A549 treated with dexamethasone at 1 μM for 4 hours (cell line): ENCODE data around the gene RASL12. TPM values are rescaled to one million over a fixed set of nuclear protein-coding genes. Genes with fewer than 3 reads are reported as not detected.

ENCODE experiments used
- total RNA-seq: library from RNA; stranded (reverse); fragments of 200-300 nt; extraction: Qiagen RNA extraction; gene quantifications from 5 replicates; pipeline ENCODE4 v1.2.3, GENCODE V29; 2022

Gene RASL12
- total RNA-seq = 0.08 to 0.17 TPM (median 0.14 TPM) in 4 of 5 replicates, not detected in the other

DNA sequence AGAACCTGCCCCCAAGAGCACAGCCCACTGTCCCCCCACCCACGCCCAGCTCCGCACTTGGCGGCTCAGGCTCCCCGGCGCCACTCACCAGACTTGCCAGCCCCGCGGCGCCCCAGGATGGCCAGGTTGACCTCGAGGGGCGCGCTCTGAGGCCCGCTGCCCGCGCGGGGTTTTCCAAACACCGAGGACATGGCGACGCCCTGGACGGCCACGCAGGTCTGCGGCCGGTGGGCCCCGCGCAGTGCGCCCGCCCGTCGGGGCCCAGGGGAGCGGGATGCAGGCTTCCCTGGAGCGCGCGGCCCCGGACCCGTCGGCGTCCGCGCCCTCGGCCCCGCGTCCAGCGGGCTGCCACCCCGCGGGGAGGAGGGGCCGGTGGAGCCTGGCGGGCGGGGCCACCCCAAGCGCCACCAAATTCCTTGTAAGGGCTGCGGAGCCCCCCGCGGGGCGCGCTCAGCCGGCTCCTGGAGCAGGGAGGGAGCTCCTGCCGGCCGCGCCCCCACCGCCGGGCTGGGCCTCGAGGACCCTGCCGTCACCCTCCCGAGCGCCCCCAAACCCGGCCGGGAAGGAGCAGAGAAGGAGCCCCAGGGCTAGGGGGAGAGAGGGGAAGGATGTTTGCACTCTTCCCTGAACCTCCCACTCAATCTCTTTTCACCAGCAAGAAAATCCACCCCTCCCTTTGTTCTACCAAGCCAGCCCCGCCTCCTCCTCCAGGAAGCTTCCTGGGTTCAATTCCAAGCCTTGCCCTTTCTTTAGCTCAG is at the start of gene RASL12:
Gene RASL12 (minus strand): TSS at position 347 of the 758 bp plus-strand sequence. CDS start 156 bp downstream, at position 191.

GRCh38 chr15:65115086-65115485 is 47.3 kb upstream of the RASL12 start, which contains the start of gene UBAP1L:
TSS of gene UBAP1L (minus strand) at chr15:65115200. CDS start at chr15:65106215, 8,985 bp downstream.

GRCh38 chr15:65076486-65077290 is 8.9 kb upstream of the RASL12 start, which contains the start of gene KBTBD13:
TSS of gene KBTBD13 (plus strand) at chr15:65076746. CDS start at chr15:65076816, 70 bp downstream.

GRCh38 chr15:65044724-65045481 is 22.9 kb downstream of the RASL12 start, which contains the start of gene SLC51B:
TSS of gene SLC51B (plus strand) at chr15:65045387. CDS start at chr15:65050005, 4,618 bp downstream.

GRCh38 chr15:65028921-65029735 is 38.7 kb downstream of the RASL12 start, which contains the start of gene MTFMT:
TSS of gene MTFMT (minus strand) at chr15:65029639. CDS start at chr15:65029613, 26 bp downstream.

Other genes starting within 250 kb of the RASL12 start
- gene PIF1, start 242.3 kb downstream of the RASL12 start, total RNA-seq = 6.7 to 15.9 TPM (median 13.2 TPM) in 5 replicates
- gene PLEKHO2, start 226.1 kb downstream of the RASL12 start, total RNA-seq = 5.9 to 6.9 TPM (median 6.5 TPM) in 5 replicates
- gene ANKDD1A, start 156.1 kb downstream of the RASL12 start, total RNA-seq = 1.2 to 2.1 TPM (median 1.7 TPM) in 5 replicates
- 115 to 133 TPM (median 124 TPM) in 5 replicates for gene SPG21, start 78.1 kb downstream of the RASL12 start, total RNA-seq
- 25.0 to 29.4 TPM (median 25.8 TPM) in 5 replicates for gene MTFMT, start 38.4 kb downstream of the RASL12 start, total RNA-seq
- gene SLC51B, start 22.6 kb downstream of the RASL12 start, total RNA-seq = 13.7 to 16.8 TPM (median 15.2 TPM) in 5 replicates
- gene KBTBD13, start 8.8 kb upstream of the RASL12 start, total RNA-seq = not detected in 5 replicates
- gene UBAP1L, start 47.2 kb upstream of the RASL12 start, total RNA-seq = 0.29 to 1.4 TPM (median 0.61 TPM) in 5 replicates
- gene PDCD7, start 65.8 kb upstream of the RASL12 start, total RNA-seq = 24.3 to 28.7 TPM (median 27.5 TPM) in 5 replicates
- gene CLPX, start 117.4 kb upstream of the RASL12 start, total RNA-seq = 42.3 to 55.1 TPM (median 51.9 TPM) in 5 replicates
- 0.60 to 0.79 TPM (median 0.71 TPM) in 5 replicates for gene CILP, start 143.5 kb upstream of the RASL12 start, total RNA-seq
- gene PARP16, start 218.9 kb upstream of the RASL12 start, total RNA-seq = 9.6 to 12.7 TPM (median 11.1 TPM) in 5 replicates
- gene RNU5A-1, start 228.1 kb upstream of the RASL12 start, total RNA-seq = not detected in 5 replicates
- not detected in 5 replicates for gene RNU5B-1, start 236.7 kb upstream of the RASL12 start, total RNA-seq